Measurements from ENCODE around the gene LAMTOR4. TPM values are rescaled to one million over a fixed set of nuclear protein-coding genes. Genes with fewer than 3 reads are reported as not detected.

LAMTOR4 gene
- polyA plus RNA-seq, 1 donor (not counting 4 experiments of a cell fraction or from before 2014, with no cell fraction given): 99.2 TPM

DNA sequence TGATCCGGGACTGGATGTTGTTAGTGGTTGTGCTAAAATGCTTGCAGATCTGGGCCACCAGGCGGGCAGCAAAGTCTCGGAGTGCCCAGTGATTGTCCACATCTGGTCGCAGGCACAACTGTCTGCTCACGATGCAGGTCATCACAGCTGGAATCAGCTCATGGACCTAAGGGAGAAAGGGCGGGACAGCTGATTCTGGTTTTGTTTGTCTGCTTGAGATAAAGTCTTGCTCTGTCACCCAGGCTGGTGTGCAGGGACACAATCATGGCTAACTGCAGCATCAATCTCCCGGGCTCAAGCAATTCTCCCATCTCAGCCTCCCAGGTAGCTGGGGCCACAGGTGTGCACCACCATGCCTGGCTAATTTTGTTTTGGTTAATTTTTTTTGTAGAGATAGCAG is 37.6 kb upstream of the LAMTOR4 start:
- Histone ChIP-seq H2AFZ (ENCODE audit: control insufficient read depth, low read length) (no peak overlapping the region), H3K4me2 (ENCODE audit: control insufficient read depth, extremely low read depth, insufficient read depth, low read depth, low read length) (no peak overlapping the region), H3K9me1 (ENCODE audit: control insufficient read depth, extremely low read depth, insufficient read depth, low read length) (no peaks in the 10 kb centered on the region), H3K36me3 (ENCODE audit: control insufficient read depth in 2 of 2, extremely low read depth in 1 of 2, insufficient read depth in 2 of 2, low read length in 2 of 2) (peaks cover 17 to 31% of the 10 kb centered on the region in 2 experiments), H4K20me1 (ENCODE audit: control insufficient read depth, extremely low read depth, insufficient read depth, low read length) (no peaks in the 10 kb centered on the region), H3K4me3 (ENCODE audit: control insufficient read depth in 2 of 3, extremely low read depth in 1 of 3, insufficient read depth in 2 of 3, low read depth in 1 of 3, low read length in 3 of 3) (no peak overlapping the region), H3K4me1 (ENCODE audit: control insufficient read depth, extremely low read depth, insufficient read depth, low read length) (no peaks in the 10 kb centered on the region), H3K27me3 (ENCODE audit: control insufficient read depth, extremely low read depth, insufficient read depth, low read length) (no peaks in the 10 kb centered on the region), H3K9ac (ENCODE audit: control insufficient read depth, extremely low read depth, insufficient read depth, low read length) (no peak overlapping the region), H3K27ac (ENCODE audit: control insufficient read depth, insufficient read depth, low read length) (no peak overlapping the region), H3K79me2 (ENCODE audit: control insufficient read depth, insufficient read depth, low read length) (no peaks in the 10 kb centered on the region), H3K9me3 (ENCODE audit: control insufficient read depth, low read depth, low read length) (no peaks in the 10 kb centered on the region)
- FAIRE-seq (no peak), DNase-seq (ENCODE audit: low read depth, low spot score) (no peak)
- TF ChIP-seq, protein P1, sequence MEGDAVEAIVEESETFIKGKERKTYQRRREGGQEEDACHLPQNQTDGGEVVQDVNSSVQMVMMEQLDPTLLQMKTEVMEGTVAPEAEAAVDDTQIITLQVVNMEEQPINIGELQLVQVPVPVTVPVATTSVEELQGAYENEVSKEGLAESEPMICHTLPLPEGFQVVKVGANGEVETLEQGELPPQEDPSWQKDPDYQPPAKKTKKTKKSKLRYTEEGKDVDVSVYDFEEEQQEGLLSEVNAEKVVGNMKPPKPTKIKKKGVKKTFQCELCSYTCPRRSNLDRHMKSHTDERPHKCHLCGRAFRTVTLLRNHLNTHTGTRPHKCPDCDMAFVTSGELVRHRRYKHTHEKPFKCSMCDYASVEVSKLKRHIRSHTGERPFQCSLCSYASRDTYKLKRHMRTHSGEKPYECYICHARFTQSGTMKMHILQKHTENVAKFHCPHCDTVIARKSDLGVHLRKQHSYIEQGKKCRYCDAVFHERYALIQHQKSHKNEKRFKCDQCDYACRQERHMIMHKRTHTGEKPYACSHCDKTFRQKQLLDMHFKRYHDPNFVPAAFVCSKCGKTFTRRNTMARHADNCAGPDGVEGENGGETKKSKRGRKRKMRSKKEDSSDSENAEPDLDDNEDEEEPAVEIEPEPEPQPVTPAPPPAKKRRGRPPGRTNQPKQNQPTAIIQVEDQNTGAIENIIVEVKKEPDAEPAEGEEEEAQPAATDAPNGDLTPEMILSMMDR (optimal IDR thresholded peaks at IDR 0.05 in 1 of 3, IDR thresholded peaks at IDR 0.05 in 1 of 3, conservative IDR thresholded peaks at IDR 0.05 in 1 of 3; ENCODE audit: extremely low read depth in 1 of 3, insufficient read depth in 2 of 3, low read length in 3 of 3): no peak
- no peak for TF ChIP-seq EZH2 (IDR thresholded peaks at IDR 0.05; ENCODE audit: low read length)
- dilution Hi-C loops (cut with MboI; ENCODE audit: extremely low pct_ligation_motif_present, low sequenced_read_pairs): no loop called here

DNA sequence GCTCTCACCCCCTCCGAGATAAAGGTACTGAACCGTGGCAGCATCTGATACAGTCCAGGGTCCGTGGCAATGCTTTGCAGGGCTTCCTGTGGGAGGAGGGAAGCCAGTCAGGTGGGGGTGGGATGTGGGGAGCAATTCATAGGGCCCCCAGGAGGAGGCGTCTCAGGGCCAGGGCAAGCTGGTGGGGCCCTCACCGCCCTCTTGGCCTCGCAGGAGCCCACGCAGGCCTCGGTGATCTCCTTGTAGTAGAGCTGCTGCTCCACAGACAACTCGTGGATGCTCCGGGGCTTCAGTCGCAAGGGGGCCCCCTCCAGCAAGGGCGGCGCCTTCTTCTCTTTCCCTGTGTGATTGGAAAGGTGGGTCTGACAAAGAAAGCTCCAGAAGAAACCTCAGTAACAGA is 36.8 kb upstream of the LAMTOR4 start:
- Histone ChIP-seq H3K4me1 (ENCODE audit: control insufficient read depth, extremely low read depth, insufficient read depth, low read length) (no peaks in the 10 kb centered on the region), H3K27ac (ENCODE audit: control insufficient read depth, insufficient read depth, low read length) (no peak overlapping the region), H4K20me1 (ENCODE audit: control insufficient read depth, extremely low read depth, insufficient read depth, low read length) (no peaks in the 10 kb centered on the region), H3K4me3 (ENCODE audit: control insufficient read depth in 2 of 3, extremely low read depth in 1 of 3, insufficient read depth in 2 of 3, low read depth in 1 of 3, low read length in 3 of 3) (no peak overlapping the region), H2AFZ (ENCODE audit: control insufficient read depth, low read length) (no peak overlapping the region), H3K27me3 (ENCODE audit: control insufficient read depth, extremely low read depth, insufficient read depth, low read length) (no peaks in the 10 kb centered on the region), H3K9me1 (ENCODE audit: control insufficient read depth, extremely low read depth, insufficient read depth, low read length) (no peaks in the 10 kb centered on the region), H3K79me2 (ENCODE audit: control insufficient read depth, insufficient read depth, low read length) (no peaks in the 10 kb centered on the region), H3K36me3 (ENCODE audit: control insufficient read depth in 2 of 2, extremely low read depth in 1 of 2, insufficient read depth in 2 of 2, low read length in 2 of 2) (peaks cover 17 to 26% of the 10 kb centered on the region in 2 experiments), H3K4me2 (ENCODE audit: control insufficient read depth, extremely low read depth, insufficient read depth, low read depth, low read length) (no peak overlapping the region), H3K9me3 (ENCODE audit: control insufficient read depth, low read depth, low read length) (no peaks in the 10 kb centered on the region), H3K9ac (ENCODE audit: control insufficient read depth, extremely low read depth, insufficient read depth, low read length) (no peak overlapping the region)
- no peak for DNase-seq (ENCODE audit: low read depth, low spot score)
- TF ChIP-seq, protein P1 (optimal IDR thresholded peaks at IDR 0.05 in 1 of 3, IDR thresholded peaks at IDR 0.05 in 1 of 3, conservative IDR thresholded peaks at IDR 0.05 in 1 of 3; ENCODE audit: extremely low read depth in 1 of 3, insufficient read depth in 2 of 3, low read length in 3 of 3): no peak
- TF ChIP-seq EZH2 (IDR thresholded peaks at IDR 0.05; ENCODE audit: low read length): no peak
- dilution Hi-C loops (cut with MboI; ENCODE audit: extremely low pct_ligation_motif_present, low sequenced_read_pairs): no loop called here
- FAIRE-seq: no peak

Data from keratinocyte (primary cell).